ENCODE data around the gene SART3.

The SART3 gene

GRCh38 chr12:108517288-108518100 is 43.5 kb downstream of the SART3 start:
- H3K36me3 ChIP-seq (ENCODE audit: control insufficient read depth, insufficient read depth, low read length), result peaks cover 56% of the 10 kb centered on the region
- no peak overlapping the region for H3K27ac ChIP-seq (ENCODE audit: low read depth, low read length, severe bottlenecking)
- H3K4me3 ChIP-seq (ENCODE audit: extremely low read depth, insufficient read depth, low read length, poor library complexity, severe bottlenecking), result no peak overlapping the region
- H3K9me3 ChIP-seq (ENCODE audit: control insufficient read depth, low read length), result no peaks in the 10 kb centered on the region
- peaks cover 3% of the 10 kb centered on the region for H3K4me1 ChIP-seq (ENCODE audit: control insufficient read depth, insufficient read depth, low read length, poor library complexity, severe bottlenecking)
- 89 to 93% methylated on average over 10 to 12 of the region's 12 CpGs for WGBS, 2 experiments (ENCODE audit: insufficient coverage in 2 of 2)

- H3K4me3 ChIP-seq (ENCODE audit: extremely low read depth, insufficient read depth, low read length, poor library complexity, severe bottlenecking), result no peak overlapping the region
- 94 to 95% methylated on average over 21 to 23 of the region's 23 CpGs for whole genome bisulfite sequencing, 2 experiments (ENCODE audit: insufficient coverage in 2 of 2)
- H3K9me3 ChIP-seq (ENCODE audit: control insufficient read depth, low read length), result no peaks in the 10 kb centered on the region
- peaks cover 48% of the 10 kb centered on the region for H3K36me3 ChIP-seq (ENCODE audit: control insufficient read depth, insufficient read depth, low read length)
- H3K4me1 ChIP-seq (ENCODE audit: control insufficient read depth, insufficient read depth, low read length, poor library complexity, severe bottlenecking), result peaks cover 3% of the 10 kb centered on the region
- H3K27ac ChIP-seq (ENCODE audit: low read depth, low read length, severe bottlenecking), result no peak overlapping the region
Measured at GRCh38 chr12:108516511-108517275, 44.3 kb downstream of the SART3 start.

GRCh38 chr12:108515916-108516315 is 45.1 kb downstream of the SART3 start:
- Histone ChIP-seq H3K36me3 (ENCODE audit: control insufficient read depth, insufficient read depth, low read length) (peaks cover 40% of the 10 kb centered on the region), H3K4me1 (ENCODE audit: control insufficient read depth, insufficient read depth, low read length, poor library complexity, severe bottlenecking) (peaks cover 3% of the 10 kb centered on the region), H3K9me3 (ENCODE audit: control insufficient read depth, low read length) (no peaks in the 10 kb centered on the region), H3K27ac (ENCODE audit: low read depth, low read length, severe bottlenecking) (no peak overlapping the region), H3K4me3 (ENCODE audit: extremely low read depth, insufficient read depth, low read length, poor library complexity, severe bottlenecking) (peak overlapping the region; percentile 84)
- WGBS, 2 experiments (ENCODE audit: insufficient coverage in 2 of 2), result 94 to 100% methylated on average over 1 to 2 of the region's 5 CpGs

GRCh38 chr12:108514973-108515814 is 45.8 kb downstream of the SART3 start, which contains the start of gene FICD:
TSS of gene FICD (plus strand) at chr12:108515277. CDS start at chr12:108516973, 1,696 bp downstream.
- Histone ChIP-seq H3K27ac (ENCODE audit: low read depth, low read length, severe bottlenecking) (no peak within 1 kb of the TSS), H3K4me3 (ENCODE audit: extremely low read depth, insufficient read depth, low read length, poor library complexity, severe bottlenecking) (peak within 1 kb of the TSS; percentile 84), H3K36me3 (ENCODE audit: control insufficient read depth, insufficient read depth, low read length) (peaks cover 33% of the 10 kb centered on the region), H3K4me1 (ENCODE audit: control insufficient read depth, insufficient read depth, low read length, poor library complexity, severe bottlenecking) (peaks cover 3% of the 10 kb centered on the region), H3K9me3 (ENCODE audit: control insufficient read depth, low read length) (no peaks in the 10 kb centered on the region)
- 0 to 1% methylated on average over 54 to 59 of the region's 67 CpGs for WGBS, 2 experiments (ENCODE audit: insufficient coverage in 2 of 2)

GRCh38 chr12:108514468-108514972 is 46.5 kb downstream of the SART3 start:
- Histone ChIP-seq H3K4me3 (ENCODE audit: extremely low read depth, insufficient read depth, low read length, poor library complexity, severe bottlenecking) (peak overlapping the region; percentile 84), H3K4me1 (ENCODE audit: control insufficient read depth, insufficient read depth, low read length, poor library complexity, severe bottlenecking) (peaks cover 3% of the 10 kb centered on the region), H3K36me3 (ENCODE audit: control insufficient read depth, insufficient read depth, low read length) (peaks cover 26% of the 10 kb centered on the region), H3K27ac (ENCODE audit: low read depth, low read length, severe bottlenecking) (no peak overlapping the region), H3K9me3 (ENCODE audit: control insufficient read depth, low read length) (peaks cover 5% of the 10 kb centered on the region)
- WGBS, 2 experiments (ENCODE audit: insufficient coverage in 2 of 2), result 42 to 48% methylated on average over 18 to 19 of the region's 19 CpGs

- Histone ChIP-seq H3K4me1 (ENCODE audit: control insufficient read depth, insufficient read depth, low read length, poor library complexity, severe bottlenecking) (no peaks in the 10 kb centered on the region), H3K36me3 (ENCODE audit: control insufficient read depth, insufficient read depth, low read length) (peaks cover 3% of the 10 kb centered on the region), H3K9me3 (ENCODE audit: control insufficient read depth, low read length) (peaks cover 6% of the 10 kb centered on the region), H3K4me3 (ENCODE audit: extremely low read depth, insufficient read depth, low read length, poor library complexity, severe bottlenecking) (no peak overlapping the region), H3K27ac (ENCODE audit: low read depth, low read length, severe bottlenecking) (no peak overlapping the region)
- 33 to 42% methylated on average over 11 to 13 of the region's 15 CpGs for WGBS, 2 experiments (ENCODE audit: insufficient coverage in 2 of 2)
Measured at GRCh38 chr12:108511633-108512540, 49.1 kb downstream of the SART3 start.

- WGBS, 2 experiments (ENCODE audit: insufficient coverage in 2 of 2), result 63% methylated on average over 1 of the region's 2 CpGs; no CpG with 5 or more reads in 1 of the 2 experiments
- no peaks in the 10 kb centered on the region for H3K36me3 ChIP-seq (ENCODE audit: control insufficient read depth, insufficient read depth, low read length)
- H3K9me3 ChIP-seq (ENCODE audit: control insufficient read depth, low read length), result peaks cover 6% of the 10 kb centered on the region
- no peaks in the 10 kb centered on the region for H3K4me1 ChIP-seq (ENCODE audit: control insufficient read depth, insufficient read depth, low read length, poor library complexity, severe bottlenecking)
- H3K4me3 ChIP-seq (ENCODE audit: extremely low read depth, insufficient read depth, low read length, poor library complexity, severe bottlenecking), result no peak overlapping the region
- H3K27ac ChIP-seq (ENCODE audit: low read depth, low read length, severe bottlenecking), result no peak overlapping the region
Measured at GRCh38 chr12:108510836-108511235, 50.1 kb downstream of the SART3 start.

- no CpG with 5 or more reads among the region's 1 CpG for WGBS, 2 experiments (ENCODE audit: insufficient coverage in 2 of 2)
- Histone ChIP-seq H3K9me3 (ENCODE audit: control insufficient read depth, low read length) (peaks cover 6% of the 10 kb centered on the region), H3K36me3 (ENCODE audit: control insufficient read depth, insufficient read depth, low read length) (no peaks in the 10 kb centered on the region), H3K4me1 (ENCODE audit: control insufficient read depth, insufficient read depth, low read length, poor library complexity, severe bottlenecking) (no peaks in the 10 kb centered on the region), H3K27ac (ENCODE audit: low read depth, low read length, severe bottlenecking) (no peak overlapping the region), H3K4me3 (ENCODE audit: extremely low read depth, insufficient read depth, low read length, poor library complexity, severe bottlenecking) (no peak overlapping the region)
Measured at GRCh38 chr12:108509806-108510205, 51.2 kb downstream of the SART3 start.

GRCh38 chr12:108507971-108508642 is 52.9 kb downstream of the SART3 start:
- H3K4me1 ChIP-seq (ENCODE audit: control insufficient read depth, insufficient read depth, low read length, poor library complexity, severe bottlenecking), result no peaks in the 10 kb centered on the region
- no peak overlapping the region for H3K27ac ChIP-seq (ENCODE audit: low read depth, low read length, severe bottlenecking)
- no peaks in the 10 kb centered on the region for H3K36me3 ChIP-seq (ENCODE audit: control insufficient read depth, insufficient read depth, low read length)
- peaks cover 18% of the 10 kb centered on the region for H3K9me3 ChIP-seq (ENCODE audit: control insufficient read depth, low read length)
- H3K4me3 ChIP-seq (ENCODE audit: extremely low read depth, insufficient read depth, low read length, poor library complexity, severe bottlenecking), result no peak overlapping the region
- 88 to 89% methylated on average over 3 of the region's 3 CpGs for WGBS, 2 experiments (ENCODE audit: insufficient coverage in 2 of 2)
